SK-N-SH treated with all-trans-retinoic acid at 6 μM for 48 hours (cell line): ENCODE measurements around the gene VWA3A.

ENCODE experiments used
- ESRRG ChIP-seq: fragments of 250-450 bp; sonication (Bioruptor Pico); IDR thresholded peaks from 2 replicates; pipeline ENCODE4 v1.6.1; 2021; ENCODE audit warnings: mild to moderate bottlenecking
- GLIS3 ChIP-seq: fragments of 250-450 bp; sonication (Bioruptor Pico); IDR thresholded peaks from 2 replicates; pipeline ENCODE4 v1.5.0; 2020; ENCODE audit warnings: mild to moderate bottlenecking, moderate library complexity
- ISL1 ChIP-seq: fragments of 250-450 bp; sonication (Bioruptor Pico); IDR thresholded peaks from 2 replicates; pipeline ENCODE4 v2.1.2; 2022; ENCODE audit warnings: mild to moderate bottlenecking, moderate library complexity
- RARB ChIP-seq: fragments of 250-450 bp; sonication (Bioruptor Pico); IDR thresholded peaks from 2 replicates; pipeline ENCODE4 v1.8.0; 2021; ENCODE audit warnings: mild to moderate bottlenecking, moderate library complexity
- TOX ChIP-seq: fragments of 250-450 bp; sonication (Bioruptor Pico); IDR thresholded peaks from 2 replicates; pipeline ENCODE4 v1.8.0; 2021; ENCODE audit warnings: mild to moderate bottlenecking, moderate library complexity, borderline replicate concordance
- TSHZ2 ChIP-seq: fragments of 250-450 bp; sonication (Bioruptor Pico); IDR thresholded peaks from 2 replicates; pipeline ENCODE4 v1.5.0; 2020; ENCODE audit warnings: mild to moderate bottlenecking, moderate library complexity
- ZC3H10 ChIP-seq: fragments of 250-450 bp; sonication (Bioruptor Pico); IDR thresholded peaks from 2 replicates; pipeline ENCODE4 v1.5.1; 2021; ENCODE audit warnings: mild to moderate bottlenecking, moderate library complexity
- ZFP3 ChIP-seq: fragments of 250-450 bp; sonication (Bioruptor Pico); IDR thresholded peaks from 2 replicates; pipeline ENCODE4 v1.5.0; 2020; ENCODE audit warnings: mild to moderate bottlenecking, moderate library complexity
- ZFP30 ChIP-seq: fragments of 450-650 bp; formaldehyde crosslinking; IDR thresholded peaks from 2 replicates; pipeline ENCODE4 v1.5.0; 2022; ENCODE audit warnings: mild to moderate bottlenecking, moderate library complexity
- TF ChIP-seq, protein P1 (sequence below): fragments of 250-450 bp; sonication (Bioruptor Pico); IDR thresholded peaks from 2 replicates; pipeline ENCODE4 v1.5.1; 2020; ENCODE audit warnings: low read depth, mild to moderate bottlenecking, moderate library complexity
- TF ChIP-seq, protein P2 (sequence below): fragments of 250-450 bp; sonication (Bioruptor Pico); IDR thresholded peaks from 2 replicates; pipeline ENCODE4 v1.8.0; 2020; ENCODE audit warnings: mild to moderate bottlenecking, moderate library complexity, borderline replicate concordance

DNA sequence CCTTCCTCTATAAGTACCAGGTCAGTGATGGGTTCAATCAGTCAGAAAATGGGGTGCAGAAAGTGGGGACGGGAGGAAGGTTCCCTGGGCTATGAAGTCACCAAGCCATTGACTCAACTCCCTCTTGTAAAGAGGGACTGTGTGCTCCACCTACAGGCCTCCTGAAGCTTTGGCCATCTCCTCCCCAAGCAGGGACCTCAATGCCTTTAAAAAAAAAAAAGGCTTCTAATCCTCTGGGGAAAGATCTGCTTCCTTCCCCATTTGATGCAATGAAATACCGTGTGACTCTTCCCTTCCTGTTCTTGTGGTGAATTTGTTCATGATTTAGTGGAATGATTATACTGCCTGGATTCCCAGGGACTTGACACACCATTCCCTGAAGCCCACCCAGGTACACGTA lies 30.8 kb downstream of the VWA3A start:
- TF ChIP-seq, protein P1, sequence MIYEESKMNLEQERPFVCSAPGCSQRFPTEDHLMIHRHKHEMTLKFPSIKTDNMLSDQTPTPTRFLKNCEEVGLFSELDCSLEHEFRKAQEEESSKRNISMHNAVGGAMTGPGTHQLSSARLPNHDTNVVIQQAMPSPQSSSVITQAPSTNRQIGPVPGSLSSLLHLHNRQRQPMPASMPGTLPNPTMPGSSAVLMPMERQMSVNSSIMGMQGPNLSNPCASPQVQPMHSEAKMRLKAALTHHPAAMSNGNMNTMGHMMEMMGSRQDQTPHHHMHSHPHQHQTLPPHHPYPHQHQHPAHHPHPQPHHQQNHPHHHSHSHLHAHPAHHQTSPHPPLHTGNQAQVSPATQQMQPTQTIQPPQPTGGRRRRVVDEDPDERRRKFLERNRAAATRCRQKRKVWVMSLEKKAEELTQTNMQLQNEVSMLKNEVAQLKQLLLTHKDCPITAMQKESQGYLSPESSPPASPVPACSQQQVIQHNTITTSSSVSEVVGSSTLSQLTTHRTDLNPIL (CRISPR knock-in tag): no peak
- TF ChIP-seq TOX (CRISPR knock-in tag): no peak
- TF ChIP-seq ZFP30 (CRISPR knock-in tag): no peak
- no peak for TF ChIP-seq ZC3H10 (CRISPR knock-in tag)
- no peak for TF ChIP-seq RARB
- no peak for TF ChIP-seq GLIS3 (CRISPR knock-in tag)
- TF ChIP-seq, protein P2, sequence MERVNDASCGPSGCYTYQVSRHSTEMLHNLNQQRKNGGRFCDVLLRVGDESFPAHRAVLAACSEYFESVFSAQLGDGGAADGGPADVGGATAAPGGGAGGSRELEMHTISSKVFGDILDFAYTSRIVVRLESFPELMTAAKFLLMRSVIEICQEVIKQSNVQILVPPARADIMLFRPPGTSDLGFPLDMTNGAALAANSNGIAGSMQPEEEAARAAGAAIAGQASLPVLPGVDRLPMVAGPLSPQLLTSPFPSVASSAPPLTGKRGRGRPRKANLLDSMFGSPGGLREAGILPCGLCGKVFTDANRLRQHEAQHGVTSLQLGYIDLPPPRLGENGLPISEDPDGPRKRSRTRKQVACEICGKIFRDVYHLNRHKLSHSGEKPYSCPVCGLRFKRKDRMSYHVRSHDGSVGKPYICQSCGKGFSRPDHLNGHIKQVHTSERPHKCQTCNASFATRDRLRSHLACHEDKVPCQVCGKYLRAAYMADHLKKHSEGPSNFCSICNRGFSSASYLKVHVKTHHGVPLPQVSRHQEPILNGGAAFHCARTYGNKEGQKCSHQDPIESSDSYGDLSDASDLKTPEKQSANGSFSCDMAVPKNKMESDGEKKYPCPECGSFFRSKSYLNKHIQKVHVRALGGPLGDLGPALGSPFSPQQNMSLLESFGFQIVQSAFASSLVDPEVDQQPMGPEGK (CRISPR knock-in tag): no peak
- no peak for TF ChIP-seq ZFP3 (CRISPR knock-in tag)
- no peak for TF ChIP-seq ESRRG (CRISPR knock-in tag)
- TF ChIP-seq TSHZ2: no peak
- TF ChIP-seq ISL1: no peak
